HCT116 (cell line): Measurements from ENCODE around the gene PEX11A. TPM values are rescaled to one million over a fixed set of nuclear protein-coding genes. Genes with fewer than 3 reads are reported as not detected.

Experiments
- ATAC-seq: fragments of 200-7000 bp; cut with Tn5 transposase; 2 replicates; pipeline ENCODE4 v1.9.1; 2020; ENCODE audit warnings: mild to moderate bottlenecking, moderate library complexity
- BruUV-seq: library from RNA; stranded (reverse); fragments of 400-500 nt; replicated peaks from 2 replicates; lab custom pipeline; 2021; lab: Mats Ljungman, UMichigan
- CTCF ChIA-PET: fragments of 300-600 bp; sonication (Branson Sonifier 250); formaldehyde crosslinking; loops from one replicate; lab custom pipeline; 2021; ENCODE audit warnings: antibody characterized with exemption; lab: Charles Lee
- POLR2A ChIA-PET: fragments of 300-600, 350-600 bp; sonication (Branson Sonifier 250); formaldehyde crosslinking; loops from one replicate; lab custom pipeline; 2021; ENCODE audit warnings: antibody characterized with exemption; lab: Charles Lee
- RAD21 ChIA-PET, 2 experiments: fragments of 300-600 bp; sonication (Branson Sonifier 250); formaldehyde crosslinking; loops; one replicate each; lab custom pipeline; 2023; ENCODE audit warnings: low total read pairs in 2 of 2; ENCODE audit not compliant: uncharacterized antibody in 2 of 2, unreplicated experiment in 2 of 2, low non-redundant PET in 1 of 2; lab: Charles Lee
- DNase-seq: peaks from one replicate; pipeline ENCODE4 v3.0.0-alpha.2; 2010; ENCODE audit warnings: low read depth, low spot score
- H2AFZ ChIP-seq: fragments of 200-600 bp; shearing (Covaris generic), sonication (generic); 2 replicates; pipeline ENCODE4 v1.6.1; 2017; ENCODE audit warnings: low read depth, mixed run types, mixed read lengths, antibody characterized with exemption, low read length; ENCODE audit not compliant: poor library complexity, severe bottlenecking
- H3K27ac ChIP-seq: 2 replicates; pipeline ENCODE4 v1.5.1; 2012; ENCODE audit warnings: low read depth, low read length
- H3K27me3 ChIP-seq: fragments of 200-600 bp; sonication (generic); 2 replicates; pipeline ENCODE4 v1.6.1; 2016; ENCODE audit warnings: mixed run types, low read length, mixed read lengths; ENCODE audit not compliant: insufficient read depth
- H3K36me3 ChIP-seq, 2 experiments: fragments of 200-500 bp in 1 of 2; fragments of 200-600 bp in 1 of 2; sonication (Bioruptor generic) in 1 of 2; sonication (generic) in 1 of 2; 2 replicates each; pipeline versions ENCODE4 v1.5.1 to v1.6.1; 2014 to 2016; ENCODE audit warnings: low read length in 2 of 2, inconsistent platforms in 1 of 2, mixed read lengths in 1 of 2, mixed run types in 1 of 2; ENCODE audit not compliant: insufficient read depth in 2 of 2, control insufficient read depth in 1 of 2
- H3K4me1 ChIP-seq, 2 experiments: fragments of 200-600 bp in 1 of 2; sonication (generic) in 1 of 2; 2 replicates each; pipeline versions ENCODE4 v1.5.1 to v1.6.1; 2012 to 2017; ENCODE audit warnings: low read length in 2 of 2, inconsistent platforms in 1 of 2, mild to moderate bottlenecking in 1 of 2, mixed read lengths in 1 of 2, mixed run types in 1 of 2, moderate library complexity in 1 of 2; ENCODE audit not compliant: insufficient read depth in 2 of 2, control insufficient read depth in 1 of 2
- H3K4me2 ChIP-seq: fragments of 200-600 bp; sonication (generic); 2 replicates; pipeline ENCODE4 v1.6.1; 2017; ENCODE audit warnings: mixed run types, low read length, mixed read lengths
- H3K4me3 ChIP-seq, 2 experiments: fragments of 200-600 bp in 1 of 2; sonication (generic) in 1 of 2; replicated peaks in 1 of 2; 2 replicates each; pipeline ENCODE4 v1.5.1; 2011 to 2016; ENCODE audit warnings: low read length in 2 of 2, control low read depth in 1 of 2, low read depth in 1 of 2, mild to moderate bottlenecking in 1 of 2, mixed read lengths in 1 of 2, mixed run types in 1 of 2
- H3K79me2 ChIP-seq: fragments of 200-600 bp; sonication (generic); 2 replicates; pipeline ENCODE4 v1.6.1; 2017; ENCODE audit warnings: mild to moderate bottlenecking, mixed run types, low read length, moderate library complexity, mixed read lengths; ENCODE audit not compliant: insufficient read depth
- H3K9ac ChIP-seq: fragments of 200-600 bp; sonication (generic); 2 replicates; pipeline ENCODE4 v1.6.1; 2016; ENCODE audit warnings: low read length, mixed read lengths
- H3K9me2 ChIP-seq: fragments of 200-600 bp; sonication (generic), shearing (Covaris generic); 2 replicates; pipeline ENCODE4 v1.6.1; 2017; ENCODE audit warnings: mixed run types, mild to moderate bottlenecking, moderate library complexity; ENCODE audit not compliant: insufficient read depth
- H3K9me3 ChIP-seq, 2 experiments: fragments of 200-500 bp in 1 of 2; fragments of 200-600 bp in 1 of 2; sonication (Bioruptor generic) in 1 of 2; sonication (generic) in 1 of 2; 2 replicates each; pipeline ENCODE4 v1.6.1; 2014 to 2017; ENCODE audit warnings: low read length in 2 of 2, mixed read lengths in 2 of 2, inconsistent platforms in 1 of 2, low read depth in 1 of 2, mild to moderate bottlenecking in 1 of 2, mixed run types in 1 of 2, moderate library complexity in 1 of 2; ENCODE audit not compliant: control insufficient read depth in 1 of 2, insufficient read depth in 1 of 2
- H4K20me1 ChIP-seq: fragments of 200-600 bp; sonication (generic), shearing (Covaris generic); 2 replicates; pipeline ENCODE4 v1.6.1; 2017; ENCODE audit warnings: mixed run types, mild to moderate bottlenecking, moderate library complexity; ENCODE audit not compliant: insufficient read depth
- ATF3 ChIP-seq: IDR thresholded peaks from 2 replicates; pipeline ENCODE4 v1.6.1; 2012
- CBX3 ChIP-seq: IDR thresholded peaks from 2 replicates; pipeline ENCODE4 v1.6.1; 2012; ENCODE audit warnings: low read depth
- CEBPB ChIP-seq: IDR thresholded peaks from 2 replicates; pipeline ENCODE4 v1.6.1; 2012; ENCODE audit warnings: low read depth
- EGR1 ChIP-seq: IDR thresholded peaks from 2 replicates; pipeline ENCODE4 v1.6.1; 2012; ENCODE audit warnings: low read depth
- ELF1 ChIP-seq: IDR thresholded peaks from 2 replicates; pipeline ENCODE4 v1.6.1; 2012; ENCODE audit warnings: low read depth, borderline replicate concordance
- EZH2phosphoT487 ChIP-seq: fragments of 200-600 bp; IDR thresholded peaks from 2 replicates; pipeline ENCODE4 v1.6.1; 2018; ENCODE audit warnings: antibody characterized with exemption, borderline replicate concordance
- JUND ChIP-seq: IDR thresholded peaks from 2 replicates; pipeline ENCODE4 v1.6.1; 2012
- POLR2A ChIP-seq: IDR thresholded peaks from 2 replicates; pipeline ENCODE4 v1.7.0; 2011; ENCODE audit warnings: borderline replicate concordance; ENCODE audit not compliant: insufficient read depth, insufficient read length; ENCODE audit errors: extremely low read depth
- POLR2AphosphoS5 ChIP-seq: IDR thresholded peaks from 2 replicates; pipeline ENCODE4 v1.6.1; 2011; ENCODE audit warnings: mild to moderate bottlenecking, low read depth, low read length, moderate library complexity
- RAD21 ChIP-seq: IDR thresholded peaks from 2 replicates; pipeline ENCODE4 v1.6.1; 2012; ENCODE audit warnings: low read depth, mild to moderate bottlenecking
- REST ChIP-seq: IDR thresholded peaks from 2 replicates; pipeline ENCODE4 v1.6.1; 2012; ENCODE audit warnings: low read depth
- SIN3A ChIP-seq: IDR thresholded peaks from 2 replicates; pipeline ENCODE4 v1.6.1; 2012; ENCODE audit warnings: low read depth
- SP1 ChIP-seq: IDR thresholded peaks from 2 replicates; pipeline ENCODE4 v1.6.1; 2012; ENCODE audit warnings: low read depth
- SRF ChIP-seq: IDR thresholded peaks from 2 replicates; pipeline ENCODE4 v1.6.1; 2012; ENCODE audit warnings: low read depth
- TCF7L2 ChIP-seq: IDR thresholded peaks from 2 replicates; pipeline ENCODE4 v1.7.0; 2011; ENCODE audit warnings: borderline replicate concordance, inconsistent platforms; ENCODE audit not compliant: insufficient read depth, insufficient read length; ENCODE audit errors: extremely low read depth
- YY1 ChIP-seq: IDR thresholded peaks from 2 replicates; pipeline ENCODE4 v1.6.1; 2011; ENCODE audit warnings: low read length, low read depth, moderate library complexity, mild to moderate bottlenecking; ENCODE audit not compliant: insufficient replicate concordance; ENCODE audit errors: extremely low read depth
- ZBTB33 ChIP-seq: IDR thresholded peaks from 2 replicates; pipeline ENCODE4 v1.6.1; 2011; ENCODE audit warnings: mild to moderate bottlenecking, low read length, moderate library complexity; ENCODE audit not compliant: insufficient replicate concordance; ENCODE audit errors: extremely low read depth
- ZFX ChIP-seq: fragments of 450-650 bp; IDR thresholded peaks from 2 replicates; pipeline ENCODE4 v1.6.1; 2017
- ZNF274 ChIP-seq: fragments of 200-500 bp; sonication (Bioruptor generic); IDR thresholded peaks from 2 replicates; pipeline ENCODE4 v1.6.1; 2014; ENCODE audit warnings: mild to moderate bottlenecking, low read depth, low read length, inconsistent platforms
- intact Hi-C: fragments of 100-400 bp; cut with micrococcal nuclease; formaldehyde crosslinking; loops from 2 replicates; pipeline ENCODE4 v1.10.0; 2022
- total RNA-seq: library from RNA; stranded (reverse); gene quantifications from one replicate; pipeline ENCODE4 v1.2.1, GENCODE V29; 2021; ENCODE audit not compliant: unreplicated experiment

Gene PEX11A
- total RNA-seq, 1 experiment from 2014 or later: 7.1 TPM

- Histone ChIP-seq H3K9ac (no peak overlapping the region), H3K27ac (no peak overlapping the region), H3K4me2 (no peak overlapping the region), H3K27me3 (no peaks in the 10 kb centered on the region), H3K36me3 (no peaks in the 10 kb centered on the region), H3K4me3 (no peak overlapping the region), H2AFZ (no peak overlapping the region), H3K9me3 (no peaks in the 10 kb centered on the region), H3K79me2 (no peaks in the 10 kb centered on the region), H3K9me2 (no peaks in the 10 kb centered on the region), H4K20me1 (no peaks in the 10 kb centered on the region)
- ChIA-PET CTCF (no interaction called here), RAD21 (no interaction called here), POLR2A (no interaction called here)
- BruUV-seq: no TSS peak
- no peak for ATAC-seq
- no peak for DNase-seq
- intact Hi-C loops: no loop called here
- no peak for TF ChIP-seq TCF7L2
- no peak for TF ChIP-seq SIN3A
- no peak for TF ChIP-seq EGR1
- TF ChIP-seq YY1: no peak
- TF ChIP-seq CEBPB: no peak
- no peak for TF ChIP-seq RAD21
- TF ChIP-seq JUND: no peak
- TF ChIP-seq ZFX: no peak
- no peak for TF ChIP-seq POLR2A
- no peak for TF ChIP-seq CBX3
- no peak for TF ChIP-seq ZBTB33
- TF ChIP-seq ZNF274: no peak
- TF ChIP-seq POLR2AphosphoS5: no peak
- TF ChIP-seq SRF: no peak
- no peak for TF ChIP-seq ELF1
- no peak for TF ChIP-seq REST
- TF ChIP-seq ATF3: no peak
- no peak for TF ChIP-seq SP1
- no peak for TF ChIP-seq EZH2phosphoT487
- TF ChIP-seq, all 23 proteins: peak for 0
- no peaks in the 10 kb centered on the region for H3K4me1 ChIP-seq
These were observed 48.4 kb downstream of the PEX11A start for GRCh38 chr15:89642106-89642505.
